GM19240 (cell line): Measurements from ENCODE around the gene UCK1.

Experiments used
- DNase-seq: peaks from one replicate; pipeline ENCODE4 v3.0.0; 2011; ENCODE audit warnings: low spot score; ENCODE audit not compliant: insufficient read length

Gene UCK1

DNA sequence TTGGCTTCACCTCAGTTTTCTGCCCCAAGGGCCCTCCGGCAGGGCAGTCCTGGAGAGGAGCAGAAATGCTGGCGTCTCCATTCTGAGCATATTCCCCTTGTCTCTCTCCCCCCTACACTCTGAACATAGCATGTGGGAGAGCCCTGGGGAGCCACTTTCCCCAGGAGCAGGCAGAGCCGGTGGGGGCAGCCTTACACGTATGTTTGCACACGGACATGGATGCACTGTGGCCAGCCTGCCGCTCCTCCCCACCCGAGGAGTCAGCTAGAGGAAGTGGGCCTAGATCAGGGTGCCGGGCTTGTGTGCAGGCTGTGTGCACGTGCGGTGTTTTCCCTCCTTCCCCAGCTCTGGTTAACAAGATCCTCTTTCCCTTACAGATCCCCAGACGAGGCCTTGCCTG lies 53.7 kb downstream of the UCK1 start:
- no peak for DNase-seq

DNA sequence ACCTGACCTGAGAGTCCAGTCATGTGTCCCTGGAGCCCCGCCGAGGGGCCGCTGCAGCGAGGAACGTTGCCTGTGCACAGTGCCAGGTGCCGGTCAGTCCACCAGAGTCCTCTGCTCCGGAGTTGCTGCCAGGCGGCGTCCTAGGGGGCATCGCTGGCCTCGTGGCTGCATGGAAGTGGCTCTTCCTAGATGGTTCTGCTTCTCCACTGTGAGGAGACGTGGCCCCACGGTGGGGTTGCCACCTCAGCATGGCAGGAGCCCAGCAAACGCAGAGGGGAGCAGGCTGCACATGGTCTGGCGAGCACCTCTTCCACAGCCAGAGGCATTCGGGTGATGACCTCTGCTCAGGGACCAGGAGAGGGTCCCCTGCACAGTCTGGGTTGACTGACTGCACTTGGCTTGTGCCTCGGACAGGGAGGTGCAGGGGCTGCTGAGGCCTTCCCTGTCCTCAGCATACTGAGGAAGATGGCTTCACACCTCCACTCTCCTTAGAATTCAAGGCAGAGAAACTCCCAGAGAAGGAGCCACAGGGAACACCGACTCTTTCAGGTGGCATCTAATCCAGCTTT lies 54.2 kb downstream of the UCK1 start:
- DNase-seq: no peak

DNA sequence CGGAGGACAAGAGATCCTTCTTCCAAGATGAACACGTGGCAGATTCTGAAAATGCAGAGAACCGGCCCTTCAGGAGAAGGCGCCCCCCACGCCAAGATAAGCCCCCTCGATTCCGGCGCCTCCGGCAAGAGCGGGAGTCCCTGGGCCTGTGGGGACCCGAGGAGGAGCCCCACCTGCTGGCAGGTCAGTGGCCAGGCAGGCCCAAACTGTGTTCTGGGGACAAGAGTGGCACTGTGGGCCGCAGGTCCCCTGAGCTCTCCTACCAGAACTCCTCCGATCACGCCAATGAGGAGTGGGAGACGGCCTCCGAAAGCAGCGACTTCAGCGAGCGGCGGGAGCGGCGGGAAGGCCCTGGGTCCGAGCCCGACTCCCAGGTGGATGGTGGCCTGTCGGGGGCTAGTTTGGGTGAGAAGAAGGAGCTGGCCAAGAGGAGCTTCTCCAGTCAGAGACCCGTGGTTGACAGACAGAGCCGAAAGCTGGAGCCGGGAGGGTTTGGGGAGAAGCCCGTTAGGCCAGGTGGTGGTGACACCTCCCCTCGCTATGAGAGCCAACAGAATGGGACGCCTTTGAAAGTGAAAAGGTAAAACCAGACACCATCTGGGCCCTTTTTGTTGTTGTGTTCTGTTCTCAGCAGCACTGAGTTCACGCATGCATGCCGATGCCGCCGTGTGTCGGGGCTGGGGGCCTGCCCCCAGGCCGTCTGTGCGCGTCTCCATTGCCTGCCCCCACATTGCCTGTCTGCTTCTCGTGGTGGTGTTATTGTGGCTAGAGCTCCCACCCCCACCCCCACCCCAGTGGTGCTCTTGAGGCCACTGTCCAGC lies 54.9 kb downstream of the UCK1 start:
- no peak for DNase-seq

DNA sequence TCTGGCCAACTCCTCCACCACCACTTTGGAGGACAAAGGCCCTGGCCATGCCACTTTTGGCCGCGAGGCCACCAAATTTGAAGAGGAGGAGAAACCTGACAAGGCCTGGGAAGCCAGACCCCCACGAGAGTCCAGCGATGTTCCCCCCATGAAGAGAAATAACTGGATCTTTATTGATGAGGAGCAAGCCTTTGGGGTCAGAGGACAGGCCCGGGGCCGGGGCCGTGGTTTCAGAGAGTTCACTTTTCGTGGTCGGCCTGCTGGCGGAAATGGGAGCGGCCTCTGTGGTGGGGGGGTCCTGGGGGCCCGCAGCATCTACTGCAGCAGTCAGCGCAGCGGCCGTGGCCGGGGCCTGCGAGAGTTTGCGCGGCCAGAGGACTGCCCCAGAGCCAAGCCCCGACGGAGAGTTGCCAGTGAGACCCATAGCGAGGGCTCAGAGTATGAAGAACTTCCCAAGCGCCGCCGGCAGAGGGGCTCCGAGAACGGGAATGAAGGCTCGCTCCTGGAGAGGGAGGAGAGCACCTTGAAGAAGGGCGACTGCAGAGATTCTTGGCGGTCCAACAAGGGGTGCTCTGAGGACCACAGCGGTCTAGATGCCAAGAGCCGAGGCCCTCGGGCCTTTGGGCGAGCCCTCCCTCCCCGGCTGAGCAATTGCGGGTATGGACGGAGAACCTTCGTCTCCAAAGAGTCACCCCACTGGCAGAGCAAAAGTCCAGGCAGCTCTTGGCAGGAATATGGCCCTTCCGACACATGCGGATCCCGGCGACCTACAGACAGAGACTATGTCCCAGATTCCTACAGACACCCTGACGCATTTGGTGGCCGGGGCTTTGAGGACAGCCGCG lies 55.7 kb downstream of the UCK1 start:
- no peak for DNase-seq

DNA sequence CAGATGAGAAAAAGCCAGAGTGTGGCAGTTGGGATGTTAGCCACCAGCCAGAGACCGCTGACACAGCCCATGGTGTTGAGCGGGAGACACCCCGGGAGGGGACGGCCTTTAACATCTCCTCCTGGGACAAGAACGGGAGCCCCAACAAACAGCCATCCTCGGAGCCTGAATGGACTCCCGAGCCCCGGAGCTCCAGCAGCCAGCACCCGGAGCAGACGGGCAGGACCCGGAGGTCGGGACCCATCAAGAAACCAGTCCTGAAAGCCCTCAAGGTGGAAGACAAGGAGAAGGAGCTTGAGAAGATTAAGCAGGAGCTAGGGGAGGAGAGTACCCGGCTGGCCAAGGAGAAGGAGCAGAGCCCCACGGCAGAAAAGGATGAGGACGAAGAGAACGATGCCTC lies 56.4 kb downstream of the UCK1 start:
- DNase-seq: no peak

DNA sequence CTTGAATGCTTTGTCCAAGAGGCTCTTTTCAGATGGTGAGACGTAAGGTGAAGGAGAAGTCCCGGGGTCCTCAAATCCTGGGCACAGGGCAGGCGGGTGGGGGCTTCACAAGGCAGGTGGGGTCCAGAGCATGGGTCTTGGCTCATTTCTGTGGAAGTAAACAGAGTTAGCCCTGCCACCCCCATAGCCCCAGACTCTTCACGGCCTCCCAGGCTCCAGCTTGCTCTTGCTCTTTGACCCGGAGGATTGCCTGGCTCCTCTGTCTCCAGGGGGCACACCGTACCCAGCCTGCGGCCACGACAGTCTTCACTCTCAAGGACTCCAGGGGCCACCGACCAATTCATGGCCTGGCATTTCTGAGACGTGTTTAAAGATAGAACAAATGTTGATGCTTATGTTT lies 57.2 kb downstream of the UCK1 start:
- DNase-seq: no peak
